ENCODE measurements around the gene ELOVL2. TPM values are rescaled to one million over a fixed set of nuclear protein-coding genes. Genes with fewer than 3 reads are reported as not detected.

ELOVL2 gene
- total RNA-seq, 1 experiment from 2014 or later: 0.07 TPM

GRCh38 chr6:11053307-11053706 is 9.2 kb upstream of the ELOVL2 start:
- no peaks in the 10 kb centered on the region for H3K9me2 ChIP-seq (ENCODE audit: insufficient read depth)
- no peaks in the 10 kb centered on the region for H3K36me3 ChIP-seq (ENCODE audit: control insufficient read depth in 1 of 2, insufficient read depth in 2 of 2, low read length in 2 of 2)
- H2AFZ ChIP-seq (ENCODE audit: low read depth, low read length, poor library complexity, severe bottlenecking): no peak overlapping the region
- no peak overlapping the region for H3K9ac ChIP-seq (ENCODE audit: low read length)
- ChIA-PET POLR2A (no interaction called here), CTCF (interaction anchor here (0.8 kb wide), 1 partner anchor 15 kb away, joined by 3 read pairs; no protein-coding TSS in a partner anchor), RAD21 (ENCODE audit: low non-redundant PET in 1 of 2, low total read pairs in 2 of 2, uncharacterized antibody in 2 of 2, unreplicated experiment in 2 of 2) (no interaction called here)
- H3K27ac ChIP-seq (ENCODE audit: low read depth, low read length): no peak overlapping the region
- intact Hi-C loops (cut with micrococcal nuclease): no loop called here
- H3K4me2 ChIP-seq (ENCODE audit: low read length): no peak overlapping the region
- ATAC-seq (no peak), DNase-seq (ENCODE audit: low read depth, low spot score) (no peak)
- H4K20me1 ChIP-seq (ENCODE audit: insufficient read depth): no peaks in the 10 kb centered on the region
- no peak overlapping the region for H3K4me3 ChIP-seq (replicated peaks in 1 of 2; ENCODE audit: low read depth in 1 of 2, low read length in 2 of 2)
- H3K4me1 ChIP-seq (ENCODE audit: control insufficient read depth in 1 of 2, insufficient read depth in 2 of 2, low read length in 2 of 2): peaks cover 7 to 11% of the 10 kb centered on the region in 2 experiments; a peak in 2 of 4 replicates
- TF ChIP-seq ZFX (IDR thresholded peaks at IDR 0.05) (no peak), RAD21 (IDR thresholded peaks at IDR 0.05; ENCODE audit: low read depth) (no peak), YY1 (IDR thresholded peaks at IDR 0.05; ENCODE audit: extremely low read depth, insufficient replicate concordance, low read depth, low read length) (no peak), EZH2 (IDR thresholded peaks at IDR 0.05) (no peak), ATF3 (IDR thresholded peaks at IDR 0.05) (no peak), JUND (IDR thresholded peaks at IDR 0.05) (no peak), EGR1 (IDR thresholded peaks at IDR 0.05; ENCODE audit: low read depth) (no peak), POLR2AphosphoS5 (IDR thresholded peaks at IDR 0.05; ENCODE audit: low read depth, low read length) (no peak)
- no peaks in the 10 kb centered on the region for H3K27me3 ChIP-seq (ENCODE audit: insufficient read depth, low read length)
- no peaks in the 10 kb centered on the region for H3K9me3 ChIP-seq (ENCODE audit: control insufficient read depth in 1 of 2, insufficient read depth in 1 of 2, low read depth in 1 of 2, low read length in 2 of 2)
- no TSS peak for BruUV-seq (replicated peaks)
- no peaks in the 10 kb centered on the region for H3K79me2 ChIP-seq (ENCODE audit: insufficient read depth, low read length)

GRCh38 chr6:11050731-11051130 is 6.6 kb upstream of the ELOVL2 start:
- Histone ChIP-seq H3K79me2 (ENCODE audit: insufficient read depth, low read length) (no peaks in the 10 kb centered on the region), H3K4me3 (replicated peaks in 1 of 2; ENCODE audit: low read depth in 1 of 2, low read length in 2 of 2) (no peak overlapping the region), H3K27me3 (ENCODE audit: insufficient read depth, low read length) (no peaks in the 10 kb centered on the region), H3K27ac (ENCODE audit: low read depth, low read length) (no peak overlapping the region), H4K20me1 (ENCODE audit: insufficient read depth) (no peaks in the 10 kb centered on the region), H3K4me2 (ENCODE audit: low read length) (no peak overlapping the region), H3K9me2 (ENCODE audit: insufficient read depth) (no peaks in the 10 kb centered on the region), H3K36me3 (ENCODE audit: control insufficient read depth in 1 of 2, insufficient read depth in 2 of 2, low read length in 2 of 2) (no peaks in the 10 kb centered on the region), H3K4me1 (ENCODE audit: control insufficient read depth in 1 of 2, insufficient read depth in 2 of 2, low read length in 2 of 2) (peaks cover 7 to 11% of the 10 kb centered on the region in 2 experiments; a peak in 2 of 4 replicates), H3K9ac (ENCODE audit: low read length) (no peak overlapping the region), H2AFZ (ENCODE audit: low read depth, low read length, poor library complexity, severe bottlenecking) (no peak overlapping the region), H3K9me3 (ENCODE audit: control insufficient read depth in 1 of 2, insufficient read depth in 1 of 2, low read depth in 1 of 2, low read length in 2 of 2) (no peaks in the 10 kb centered on the region)
- ChIA-PET POLR2A (no interaction called here), CTCF (no interaction called here), RAD21 (ENCODE audit: low non-redundant PET in 1 of 2, low total read pairs in 2 of 2, uncharacterized antibody in 2 of 2, unreplicated experiment in 2 of 2) (no interaction called here)
- no peak for ATAC-seq
- no peak for DNase-seq (ENCODE audit: low read depth, low spot score)
- intact Hi-C loops (cut with micrococcal nuclease): no loop called here
- BruUV-seq (replicated peaks): no TSS peak
- TF ChIP-seq TCF7L2 (IDR thresholded peaks at IDR 0.05; ENCODE audit: borderline replicate concordance, extremely low read depth, insufficient read depth, insufficient read length) (no peak), SRF (IDR thresholded peaks at IDR 0.05; ENCODE audit: low read depth) (no peak), ZBTB33 (IDR thresholded peaks at IDR 0.05; ENCODE audit: extremely low read depth, insufficient replicate concordance, low read length) (no peak), CTCF (IDR thresholded peaks at IDR 0.05 in 2 of 3, conservative IDR thresholded peaks at IDR 0.05 in 1 of 3; ENCODE audit: borderline replicate concordance in 1 of 3, insufficient read depth in 1 of 3, low read depth in 2 of 3, low read length in 2 of 3) (no peak), FOSL1 (IDR thresholded peaks at IDR 0.05; ENCODE audit: low read depth) (peak; percentile 36; the same call in 1 of the 2 replicates), RAD21 (IDR thresholded peaks at IDR 0.05; ENCODE audit: low read depth) (no peak), ELF1 (IDR thresholded peaks at IDR 0.05; ENCODE audit: borderline replicate concordance, low read depth) (no peak), POLR2AphosphoS5 (IDR thresholded peaks at IDR 0.05; ENCODE audit: low read depth, low read length) (no peak), JUND (IDR thresholded peaks at IDR 0.05) (peak; percentile 49), ATF3 (IDR thresholded peaks at IDR 0.05) (no peak), CEBPB (IDR thresholded peaks at IDR 0.05; ENCODE audit: low read depth) (no peak), SP1 (IDR thresholded peaks at IDR 0.05; ENCODE audit: low read depth) (0 out of 2 replicates have a peak, but pooled peaks have one; percentile 28), CBX3 (IDR thresholded peaks at IDR 0.05; ENCODE audit: low read depth) (no peak)
